Activated T-cell treated with anti-CD3 and anti-CD28 coated beads, Interleukin-2, amount 50 U/mL, for 1 hour (primary cell): ENCODE results near the gene NKD2.

ENCODE experiments used
- DNase-seq: peaks from one replicate; pipeline ENCODE4 v3.0.0-alpha.2; 2020

Gene NKD2

DNA sequence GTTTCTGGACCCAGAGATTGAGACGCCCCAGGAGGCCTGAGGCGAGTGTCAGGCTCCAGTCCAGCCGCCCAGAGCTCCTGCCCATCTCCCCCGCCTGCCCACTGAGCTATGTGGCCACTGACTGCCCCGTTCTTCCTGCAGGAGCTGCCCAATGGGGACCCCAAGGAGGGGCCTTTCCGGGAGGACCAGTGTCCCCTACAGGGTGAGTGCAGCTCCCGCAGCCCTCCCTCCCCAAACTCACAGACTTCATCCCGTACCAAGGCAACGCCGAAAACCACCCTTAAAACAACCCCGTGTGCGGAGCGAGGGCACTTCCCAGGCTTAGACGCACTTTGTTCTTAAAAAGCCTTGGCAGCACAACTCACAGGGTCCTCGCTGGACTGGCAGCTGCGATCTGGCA is 23.4 kb downstream of the NKD2 start:
- no peak for DNase-seq

DNA sequence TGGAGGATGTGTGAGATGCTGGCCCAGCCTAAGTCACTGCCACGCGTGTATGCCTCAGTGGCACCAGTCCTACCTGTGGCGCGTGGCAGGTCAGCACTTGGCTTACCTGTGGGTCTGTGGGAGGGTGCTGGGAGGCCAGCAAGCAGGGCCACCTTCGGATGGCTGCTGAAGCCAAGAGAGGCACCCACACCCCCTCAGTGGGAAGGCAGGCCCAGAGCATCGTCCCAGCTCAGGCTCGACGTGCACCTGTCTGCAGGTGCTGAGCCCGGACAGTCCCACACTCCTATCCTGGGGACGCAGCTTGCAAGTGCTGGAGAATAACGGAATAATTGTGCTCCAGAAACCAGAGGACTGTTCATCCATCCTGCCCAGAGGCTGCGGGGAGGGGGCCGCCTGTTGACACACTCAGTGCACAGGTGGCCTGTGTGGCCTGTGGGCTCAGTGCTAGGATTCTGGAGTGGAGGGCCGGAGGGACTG is 24.0 kb downstream of the NKD2 start:
- no peak for DNase-seq

DNA sequence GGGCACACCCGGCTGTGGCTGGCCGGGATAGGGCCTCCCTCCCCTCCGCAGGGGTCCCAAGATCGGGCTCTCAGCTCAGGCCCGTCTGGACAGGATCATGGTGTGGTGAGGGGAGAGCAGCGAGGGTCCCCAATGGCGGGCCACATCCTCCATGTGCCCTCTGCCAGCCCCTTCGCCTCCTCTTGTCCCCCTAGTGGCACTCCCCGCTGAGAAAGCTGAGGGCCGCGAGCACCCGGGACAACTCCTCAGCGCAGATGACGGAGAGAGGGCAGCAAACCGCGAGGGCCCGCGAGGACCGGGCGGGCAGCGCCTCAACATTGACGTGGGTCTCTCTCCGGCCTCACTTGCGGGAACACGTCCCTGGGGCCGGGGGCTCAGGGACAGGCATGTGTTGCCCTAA is 24.6 kb downstream of the NKD2 start:
- DNase-seq, result no peak

DNA sequence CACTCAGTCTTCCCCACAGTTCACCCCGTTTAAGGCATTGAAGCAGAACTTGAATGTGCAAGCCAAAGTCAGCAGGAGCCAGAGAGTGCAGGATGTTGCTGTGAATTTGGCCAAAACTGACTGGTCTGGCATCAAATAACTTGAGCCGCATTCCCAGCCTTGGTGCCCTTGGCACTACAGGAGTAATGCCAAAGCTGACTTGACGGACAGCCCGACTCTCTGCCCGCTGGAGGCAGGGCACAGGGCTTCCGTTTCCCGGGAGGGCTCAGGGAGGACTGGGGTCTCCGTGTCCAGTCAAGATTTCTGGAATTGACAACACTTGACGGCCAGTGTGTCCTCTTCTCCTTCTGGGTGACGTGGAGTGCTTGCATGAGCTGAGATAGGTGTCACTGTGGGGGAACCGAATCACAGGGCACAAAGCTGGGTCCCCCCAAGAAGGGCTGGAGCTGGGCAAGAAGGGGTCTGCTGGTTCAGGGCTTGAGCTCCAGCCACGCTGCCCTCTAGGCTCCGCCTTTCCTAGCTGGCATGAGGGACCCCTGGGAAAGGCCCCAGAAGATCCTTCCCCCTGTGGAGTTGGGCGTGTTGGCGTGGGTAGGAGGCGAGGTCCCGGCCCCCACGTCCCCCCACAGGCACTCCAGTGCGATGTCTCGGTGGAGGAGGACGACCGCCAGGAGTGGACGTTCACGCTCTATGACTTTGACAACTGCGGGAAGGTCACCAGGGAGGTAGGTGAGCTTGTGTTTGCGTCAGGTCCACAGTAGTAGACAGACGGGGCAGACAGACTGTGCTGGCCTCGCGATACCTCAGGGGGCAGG is 25.2 kb downstream of the NKD2 start:
- no peak for DNase-seq

DNA sequence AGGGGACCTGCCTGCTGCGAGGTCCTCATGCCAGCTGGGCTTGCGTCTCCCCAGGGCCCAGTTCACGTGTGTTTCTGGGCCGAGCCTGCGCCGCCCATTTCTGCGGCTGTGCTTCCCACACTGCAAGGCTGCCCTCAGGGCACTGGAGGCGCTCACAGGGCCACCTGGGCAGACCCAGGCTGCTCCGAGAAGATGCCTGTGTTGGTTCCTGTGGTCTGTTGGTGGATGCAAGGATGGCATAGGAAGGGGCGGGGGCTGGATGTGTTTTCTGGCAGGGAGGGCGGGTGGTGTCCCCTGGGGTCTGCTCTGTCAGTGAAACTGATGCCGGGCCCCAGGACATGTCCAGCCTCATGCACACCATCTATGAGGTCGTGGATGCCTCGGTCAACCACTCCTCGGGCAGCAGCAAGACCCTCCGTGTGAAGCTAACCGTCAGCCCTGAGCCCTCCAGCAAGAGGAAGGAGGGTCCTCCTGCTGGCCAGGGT is 25.9 kb downstream of the NKD2 start:
- DNase-seq, result no peak

DNA sequence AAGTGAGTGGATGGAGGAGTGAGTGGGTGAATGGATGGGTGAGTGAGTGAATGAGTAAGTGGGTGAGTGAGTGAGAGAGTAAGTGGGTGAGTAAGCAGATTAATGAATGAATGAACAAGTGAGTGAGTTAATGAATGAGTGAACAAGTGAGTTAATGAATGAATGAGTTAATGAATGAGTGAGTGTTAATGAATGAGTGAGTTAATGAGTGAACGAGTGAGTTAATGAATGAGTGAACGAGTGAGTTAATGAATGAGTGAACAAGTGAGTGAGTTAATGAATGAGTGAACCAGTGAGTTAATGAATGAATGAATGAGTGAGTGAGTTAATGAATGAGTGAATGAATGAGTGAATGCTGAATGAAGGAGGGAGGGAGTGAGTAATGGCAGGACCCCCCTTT is 26.4 kb downstream of the NKD2 start:
- DNase-seq, result no peak

DNA sequence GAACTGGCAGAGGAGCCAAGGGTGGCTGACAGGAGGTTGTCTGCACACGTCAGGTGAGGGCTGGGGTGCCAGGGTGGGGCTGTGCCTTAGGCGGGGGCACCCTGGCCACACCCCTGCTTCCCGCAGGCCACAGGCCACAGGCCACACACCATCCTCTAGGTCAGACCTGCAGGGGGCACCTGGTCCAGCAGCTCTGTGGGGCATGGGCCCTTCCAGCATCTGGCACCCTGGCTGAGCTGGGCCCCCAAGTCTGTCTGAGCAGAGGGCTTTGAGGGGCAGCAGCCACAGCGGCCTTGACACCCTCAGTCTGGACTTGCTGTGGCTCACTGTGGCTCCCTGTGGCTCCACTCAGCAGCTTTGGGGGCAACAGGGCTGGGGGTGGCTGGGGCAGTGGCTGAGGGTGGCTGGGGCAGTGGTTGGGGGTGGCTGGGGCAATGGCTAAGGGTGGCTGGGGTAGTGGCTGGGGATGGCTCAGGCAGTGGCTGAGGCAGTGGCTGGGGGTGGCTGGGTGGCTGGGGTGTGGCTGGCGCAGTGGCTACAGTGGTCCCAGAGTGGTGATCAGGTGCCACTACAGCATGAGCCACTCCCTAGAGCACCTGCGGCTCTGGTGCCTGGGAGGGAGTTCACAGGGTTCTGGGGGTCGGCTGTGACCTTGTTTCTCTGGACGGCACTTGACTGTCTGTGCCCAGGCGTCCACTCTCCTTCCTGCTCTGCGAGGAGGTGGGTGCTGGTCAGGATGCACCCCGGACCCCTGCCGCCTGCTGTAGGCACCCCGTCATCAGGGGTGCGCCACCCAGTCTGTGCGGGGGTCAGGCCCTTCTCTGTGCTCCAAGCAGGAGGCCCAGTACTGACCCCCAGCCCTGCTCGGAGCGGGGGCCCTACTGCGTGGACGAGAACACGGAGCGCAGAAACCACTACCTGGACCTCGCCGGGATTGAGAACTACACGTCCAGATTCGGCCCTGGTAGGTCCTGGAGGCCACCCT is 27.1 kb downstream of the NKD2 start:
- no peak for DNase-seq

DNA sequence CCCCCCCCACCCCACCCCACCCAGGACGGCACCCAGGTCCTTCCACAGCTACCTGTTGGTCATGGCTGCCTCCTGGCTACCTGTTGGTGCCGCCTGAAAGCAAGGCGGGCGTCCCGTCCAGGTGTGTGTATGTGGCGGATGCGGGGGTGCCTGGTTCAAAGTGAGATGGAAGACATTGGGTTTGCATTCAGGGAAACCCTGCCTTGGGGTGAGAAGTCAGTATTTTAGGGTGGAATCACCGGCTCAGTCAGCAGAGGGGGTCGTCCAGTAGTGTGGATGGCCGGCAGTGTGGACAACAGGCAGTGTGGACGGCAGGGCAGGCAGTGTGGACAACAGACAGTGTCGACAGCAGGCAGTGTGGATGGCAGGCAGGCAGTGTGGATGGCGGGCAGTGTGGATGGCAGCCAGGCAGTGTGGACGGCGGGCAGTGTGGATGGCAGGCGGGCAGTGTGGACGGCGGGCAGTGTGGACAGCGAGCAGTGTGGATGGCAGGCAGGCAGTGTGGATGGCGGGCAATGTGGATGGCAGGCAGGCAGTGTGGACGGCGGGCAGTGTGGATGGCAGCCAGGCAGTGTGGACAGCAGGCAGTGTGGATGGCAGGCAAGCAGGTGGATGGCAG is 28.0 kb downstream of the NKD2 start:
- DNase-seq, result no peak

DNA sequence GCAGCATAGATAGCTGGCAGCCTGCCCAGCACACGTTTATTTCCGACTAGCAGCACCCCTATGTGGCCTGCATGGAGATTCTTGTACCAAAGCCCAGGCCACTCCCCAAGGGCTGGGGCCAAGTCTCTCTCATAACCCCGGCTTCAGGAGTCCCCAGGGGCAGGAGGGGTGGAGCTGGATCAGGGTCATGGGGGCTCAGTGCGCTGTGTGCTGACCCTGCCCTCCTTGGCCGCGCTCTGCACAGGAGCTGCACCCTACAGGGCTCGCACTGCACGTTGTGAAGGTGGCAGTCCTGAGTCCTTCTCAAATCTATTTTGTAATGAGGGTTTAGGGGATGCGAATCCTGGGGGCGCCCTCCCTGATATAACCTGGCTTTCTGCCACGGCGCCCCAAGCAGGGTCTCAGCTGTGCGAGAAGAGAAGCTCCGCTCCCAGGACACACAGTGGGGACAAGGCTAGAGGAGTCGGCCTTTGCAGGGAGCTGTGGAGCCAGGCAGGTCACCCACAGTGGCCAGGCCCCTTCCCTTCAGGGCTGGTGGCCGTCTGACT is 28.6 kb downstream of the NKD2 start:
- no peak for DNase-seq

DNA sequence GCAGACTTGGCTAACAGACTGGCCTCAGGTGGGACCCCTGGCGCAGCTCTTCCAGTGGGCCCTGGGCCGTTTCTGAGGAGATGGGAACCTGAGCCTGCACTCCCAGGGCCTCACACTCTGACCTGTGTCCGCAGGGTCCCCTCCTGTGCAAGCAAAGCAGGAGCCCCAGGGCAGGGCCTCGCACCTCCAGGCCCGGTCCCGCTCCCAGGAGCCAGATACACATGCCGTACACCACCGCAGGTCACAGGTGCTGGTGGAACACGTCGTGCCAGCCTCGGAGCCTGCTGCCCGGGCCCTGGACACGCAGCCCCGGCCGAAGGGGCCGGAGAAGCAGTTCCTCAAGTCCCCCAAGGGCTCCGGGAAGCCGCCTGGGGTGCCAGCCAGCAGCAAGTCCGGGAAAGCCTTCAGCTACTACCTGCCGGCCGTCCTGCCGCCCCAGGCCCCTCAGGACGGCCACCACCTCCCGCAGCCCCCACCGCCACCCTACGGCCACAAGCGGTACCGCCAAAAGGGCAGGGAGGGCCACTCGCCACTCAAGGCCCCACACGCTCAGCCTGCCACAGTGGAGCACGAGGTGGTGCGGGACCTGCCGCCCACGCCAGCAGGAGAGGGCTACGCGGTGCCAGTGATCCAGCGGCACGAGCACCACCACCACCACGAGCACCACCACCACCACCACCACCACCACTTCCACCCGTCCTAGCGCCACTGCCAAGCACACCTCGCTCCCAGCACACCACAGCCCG is 29.2 kb downstream of the NKD2 start:
- DNase-seq, result no peak

DNA sequence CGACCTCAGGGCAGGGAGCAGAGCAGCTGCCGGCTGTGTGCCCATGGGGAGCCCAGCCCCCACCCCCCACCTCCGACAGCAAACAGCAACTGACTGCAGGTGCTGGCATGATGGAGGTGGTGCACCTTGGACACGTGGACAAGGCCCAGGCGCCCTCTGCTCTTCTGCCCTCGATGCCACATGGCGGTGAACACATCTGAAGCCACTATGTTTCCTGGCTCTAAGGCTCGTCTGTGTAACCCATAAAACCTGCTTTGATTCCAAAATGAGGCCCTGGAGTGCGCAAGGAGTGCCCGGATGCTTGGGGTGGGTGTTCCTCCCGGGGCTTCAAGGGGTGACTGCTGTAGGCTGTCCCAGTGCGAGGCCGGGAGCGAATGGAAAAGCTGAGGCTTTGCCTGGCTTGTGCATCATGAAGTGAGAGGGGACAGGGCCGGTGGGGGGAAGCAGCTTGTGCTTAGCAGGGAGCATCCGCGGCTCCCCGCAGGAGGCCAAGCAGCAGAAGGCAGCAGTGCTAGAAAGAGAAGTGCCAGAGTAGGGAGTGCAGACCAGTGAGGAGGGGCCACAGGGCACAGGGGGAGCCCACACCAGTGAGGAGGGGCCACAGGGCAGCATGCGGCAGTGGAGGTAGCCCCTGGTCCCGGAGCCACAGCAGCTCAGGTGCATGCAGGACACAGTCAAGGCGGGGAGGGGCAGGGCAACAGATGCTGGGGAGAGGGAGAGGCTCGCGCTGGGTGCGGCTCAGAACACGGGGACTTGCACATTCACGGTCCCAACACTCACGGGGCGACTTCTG is 30.0 kb downstream of the NKD2 start:
- no peak for DNase-seq

DNA sequence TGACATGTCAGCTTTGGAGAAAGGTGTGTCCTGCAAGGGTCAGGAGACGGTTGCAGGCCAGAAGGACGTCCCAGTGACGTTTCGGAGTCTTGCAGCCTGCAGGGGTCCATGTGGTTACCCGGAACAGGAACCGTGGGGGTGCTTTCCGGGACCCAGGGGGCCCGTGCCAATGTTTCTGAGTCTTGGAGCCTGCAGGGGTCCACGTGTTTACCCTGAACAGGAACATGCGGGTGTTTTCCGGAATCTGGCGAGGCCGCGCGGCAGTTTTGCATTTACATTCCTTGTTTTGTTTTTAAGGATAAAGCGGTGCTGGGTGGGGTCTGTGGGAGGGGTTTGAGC is 30.6 kb downstream of the NKD2 start:
- no peak for DNase-seq

DNA sequence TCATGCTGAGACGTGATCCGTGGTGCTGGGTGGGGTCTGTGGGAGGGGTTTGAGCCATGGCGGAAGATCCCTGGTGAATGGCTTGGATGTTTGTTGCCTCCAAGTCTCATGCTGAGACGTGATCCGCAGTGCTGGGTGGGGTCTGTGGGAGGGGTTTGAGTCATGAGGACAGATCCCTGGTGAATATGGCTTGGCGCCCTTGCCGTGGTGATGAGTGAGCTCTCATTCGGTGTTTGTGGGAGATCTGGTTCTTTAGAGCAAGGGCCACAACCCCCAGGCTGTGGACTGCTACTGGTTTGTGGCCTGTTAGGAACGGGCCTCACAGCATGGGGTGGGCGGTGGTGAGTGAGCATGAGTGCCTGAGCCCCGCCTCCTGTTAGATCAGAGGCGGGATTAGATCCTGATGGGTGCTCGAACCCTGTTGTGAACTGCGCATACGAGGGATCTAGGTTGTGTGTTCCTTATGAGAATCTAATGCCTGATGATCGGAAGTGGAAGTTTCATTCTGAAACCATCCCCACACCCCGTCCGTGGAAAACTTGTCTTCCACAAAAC is 31.2 kb downstream of the NKD2 start:
- no peak for DNase-seq

DNA sequence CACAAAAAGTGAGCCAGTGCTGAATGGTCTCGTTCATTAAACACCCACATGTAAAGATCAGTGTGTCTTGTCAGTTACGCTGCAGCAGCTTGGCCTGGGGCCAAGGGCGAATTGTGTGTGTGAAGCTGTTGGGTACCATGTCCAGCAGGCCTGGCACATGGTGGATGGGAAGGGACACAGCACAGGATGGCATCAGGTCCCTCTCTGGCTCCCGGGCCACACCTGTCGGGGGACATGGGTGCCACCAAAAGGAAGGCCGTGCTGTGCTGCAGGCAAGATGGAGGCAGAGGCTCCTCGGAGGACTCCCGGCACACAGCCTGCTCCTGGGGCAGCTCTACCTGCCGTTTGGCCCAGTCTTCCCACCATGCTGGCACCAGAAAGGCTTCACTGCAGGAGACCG is 32.0 kb downstream of the NKD2 start:
- DNase-seq, result no peak

DNA sequence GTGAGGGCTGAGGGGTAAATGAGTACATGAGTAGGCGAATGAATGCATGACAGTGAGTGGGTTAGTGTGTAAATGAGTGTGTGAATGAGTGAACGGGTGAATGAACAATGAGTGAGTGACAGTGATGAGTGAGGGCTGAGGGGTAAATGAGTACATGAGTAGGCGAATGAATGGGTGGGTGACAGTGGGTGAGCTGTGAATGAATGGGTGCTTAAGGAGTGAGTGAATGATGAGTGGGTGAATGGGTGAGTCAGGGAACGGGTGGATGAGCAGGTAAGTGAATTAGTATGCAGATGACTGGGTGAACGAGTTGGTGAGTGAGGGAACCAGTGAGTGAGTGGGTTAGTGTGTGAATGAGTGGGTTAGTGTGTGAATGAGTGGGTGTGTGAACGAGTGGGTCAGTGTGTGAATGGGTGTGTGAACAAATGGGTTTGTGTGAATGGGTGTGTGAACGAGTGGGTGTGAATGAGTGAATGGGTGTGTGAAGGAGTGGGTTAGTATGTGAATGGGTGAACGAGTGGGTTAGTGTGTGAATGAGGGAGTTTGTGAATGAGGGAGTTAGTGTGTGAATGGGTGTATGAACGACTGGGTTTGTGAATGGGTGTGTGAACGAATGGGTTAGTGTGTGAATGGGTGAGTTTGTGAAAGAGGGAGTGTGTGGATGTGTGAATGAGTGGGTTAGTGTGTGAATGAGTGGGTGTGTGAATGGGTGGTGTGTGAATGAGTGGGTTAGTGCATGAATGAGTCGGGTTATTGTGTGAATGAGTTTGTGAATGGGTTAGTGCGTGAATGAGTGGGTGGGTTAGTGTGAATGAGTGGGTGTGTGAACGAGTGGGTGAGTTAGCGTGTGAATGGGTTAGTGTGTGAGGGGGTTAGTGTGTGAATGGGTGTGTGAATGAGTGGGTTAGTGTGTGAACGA is 32.9 kb downstream of the NKD2 start:
- DNase-seq, result no peak

DNA sequence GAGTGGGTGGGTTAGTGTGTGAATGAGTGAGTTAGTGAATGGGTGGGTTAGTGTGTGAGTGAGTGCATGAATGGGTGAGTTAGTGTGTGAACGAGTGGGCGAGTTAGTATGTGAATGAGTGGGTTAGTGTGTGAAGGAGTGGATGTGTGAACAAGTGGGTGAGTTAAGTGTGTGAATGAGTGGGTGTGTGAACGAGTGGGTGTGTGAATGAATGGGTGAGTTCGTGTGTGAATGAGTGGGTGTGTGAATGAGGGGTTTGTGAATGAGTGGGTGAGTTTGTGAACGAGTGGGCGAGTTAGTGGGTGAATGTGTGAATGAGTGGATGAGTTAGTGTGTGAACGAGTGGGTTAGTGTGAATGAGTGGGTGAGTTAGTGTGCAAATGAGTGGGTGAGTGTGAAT is 34.0 kb downstream of the NKD2 start:
- DNase-seq, result no peak

DNA sequence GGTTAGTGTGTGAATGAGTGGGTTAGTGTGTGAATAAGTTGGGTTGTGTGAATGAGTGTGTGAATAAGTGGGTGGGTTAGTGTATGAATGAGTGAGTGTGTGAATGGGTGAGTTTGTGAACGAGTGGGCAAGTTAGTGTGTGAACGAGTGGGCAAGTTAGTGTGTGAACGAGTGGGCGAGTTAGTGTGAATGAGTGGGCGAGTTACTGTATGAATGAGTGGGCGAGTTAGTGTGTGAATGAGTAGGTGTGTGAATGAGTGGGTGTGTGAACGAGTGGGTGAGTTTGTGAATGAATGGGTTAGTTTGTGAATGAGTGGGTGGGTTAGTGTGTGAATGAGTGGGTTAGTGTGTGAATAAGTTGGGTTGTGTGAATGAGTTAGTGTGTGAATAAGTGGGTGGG is 34.7 kb downstream of the NKD2 start:
- DNase-seq, result no peak

DNA sequence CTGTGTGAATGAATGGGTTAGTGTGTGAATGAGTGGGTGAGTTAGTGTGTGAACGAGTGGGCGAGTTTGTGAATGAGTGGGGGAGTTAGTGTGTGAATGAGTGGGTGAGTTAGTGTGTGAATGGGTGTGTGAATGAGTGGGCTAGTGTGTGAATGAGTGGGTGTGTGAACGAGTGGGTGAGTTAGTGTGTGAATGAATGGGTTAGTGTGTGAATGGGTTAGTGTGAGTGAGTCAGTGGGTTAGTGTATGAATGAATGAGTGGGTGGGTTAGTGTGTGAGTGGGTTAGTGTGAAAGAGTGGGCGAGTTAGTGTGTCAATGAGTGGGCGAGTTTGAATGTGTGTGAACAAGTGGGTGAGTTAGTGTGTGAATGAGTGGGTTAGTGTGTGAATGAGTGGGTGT is 35.5 kb downstream of the NKD2 start:
- no peak for DNase-seq

DNA sequence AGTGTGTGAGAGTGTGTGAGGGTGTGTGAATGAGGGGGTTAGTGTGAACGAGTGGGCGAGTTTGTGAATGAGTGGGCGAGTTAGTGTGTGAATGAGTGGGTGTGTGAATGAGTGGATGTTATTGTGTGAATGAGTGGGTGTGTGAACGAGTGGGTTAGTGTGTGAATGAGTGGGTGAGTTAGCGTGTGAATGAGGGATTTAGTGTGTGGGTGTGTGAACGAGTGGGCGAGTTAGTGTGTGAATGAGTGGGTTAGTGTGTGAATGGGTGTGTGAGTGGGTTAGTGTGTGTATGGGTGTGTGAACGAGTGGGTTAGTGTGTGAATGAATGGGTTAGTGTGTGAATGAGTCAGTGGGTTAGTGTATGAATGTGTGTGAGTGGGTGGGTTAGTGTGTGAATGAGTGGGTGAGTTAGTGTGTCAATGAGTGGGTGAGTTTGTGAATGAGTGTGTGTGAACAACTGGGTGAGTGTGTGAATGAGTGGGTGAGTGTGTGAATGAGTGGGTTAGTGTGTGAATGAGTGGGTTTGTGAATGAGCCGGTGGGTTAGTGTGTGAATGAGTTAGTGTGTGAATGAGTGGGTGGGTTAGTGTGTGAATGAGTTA is 37.5 kb downstream of the NKD2 start:
- no peak for DNase-seq
